WTC11 (cell line): ENCODE measurements around the gene PVALB. TPM values are rescaled to one million over a fixed set of nuclear protein-coding genes. Genes with fewer than 3 reads are reported as not detected.

Experiments used
- ATAC-seq: fragments of 200-7000 bp; cut with Tn5 transposase; 2 replicates; pipeline ENCODE4 v1.10.0; 2021; ENCODE audit warnings: mild to moderate bottlenecking, moderate library complexity
- CTCF ChIA-PET: fragments of 300-600 bp; sonication (Branson Sonifier 250); formaldehyde crosslinking; loops from one replicate; lab custom pipeline; 2021; ENCODE audit warnings: antibody characterized with exemption; lab: Charles Lee
- POLR2A ChIA-PET: fragments of 350-600 bp; sonication (Branson Sonifier 250); formaldehyde crosslinking; loops from one replicate; lab custom pipeline; 2021; ENCODE audit warnings: antibody characterized with exemption; lab: Charles Lee
- DNase-seq: peaks from one replicate; pipeline ENCODE4 v3.0.0; 2021; ENCODE audit warnings: low spot score
- H3K27ac Mint-ChIP-seq: 2 replicates; pipeline ENCODE4 v1.8.0; 2021; ENCODE audit warnings: mixed read lengths
- H3K27me3 Mint-ChIP-seq: 2 replicates; pipeline ENCODE4 v1.8.0; 2021; ENCODE audit warnings: low read depth, mild to moderate bottlenecking, moderate library complexity, mixed read lengths
- H3K36me3 Mint-ChIP-seq: 2 replicates; pipeline ENCODE4 v1.8.0; 2021; ENCODE audit warnings: mixed read lengths
- H3K4me1 Mint-ChIP-seq: 2 replicates; pipeline ENCODE4 v1.8.0; 2022; ENCODE audit warnings: mixed read lengths
- H3K4me3 Mint-ChIP-seq: 2 replicates; pipeline ENCODE4 v1.8.0; 2021; ENCODE audit warnings: mild to moderate bottlenecking, moderate library complexity, mixed read lengths
- H3K9me3 Mint-ChIP-seq: 2 replicates; pipeline ENCODE4 v1.8.0; 2021; ENCODE audit warnings: mixed read lengths
- ESRRA ChIP-seq: sonication (generic); formaldehyde crosslinking; IDR thresholded peaks from 2 replicates; pipeline ENCODE4 v1.8.1; 2022; ENCODE audit warnings: mild to moderate bottlenecking, missing genetic modification reagents, borderline replicate concordance
- NR1H2 ChIP-seq: sonication (generic); formaldehyde crosslinking; IDR thresholded peaks from 2 replicates; pipeline ENCODE4 v1.9.0; 2021; ENCODE audit warnings: mild to moderate bottlenecking, moderate library complexity, missing genetic modification reagents
- RELA ChIP-seq: sonication (generic); formaldehyde crosslinking; IDR thresholded peaks from 2 replicates; pipeline ENCODE4 v1.8.1; 2022; ENCODE audit warnings: missing genetic modification reagents, mild to moderate bottlenecking, borderline replicate concordance
- RORB ChIP-seq: fragments of 250-450 bp; sonication (Bioruptor Pico); IDR thresholded peaks from 2 replicates; pipeline ENCODE4 v1.9.0; 2021; ENCODE audit warnings: mild to moderate bottlenecking
- SMAD4 ChIP-seq: sonication (generic); formaldehyde crosslinking; IDR thresholded peaks from 2 replicates; pipeline ENCODE4 v1.8.0; 2022; ENCODE audit warnings: mild to moderate bottlenecking, missing genetic modification reagents
- SP1 ChIP-seq: sonication (generic); formaldehyde crosslinking; conservative IDR thresholded peaks from 2 replicates; pipeline ENCODE4 v1.8.1; 2022; ENCODE audit warnings: missing genetic modification reagents
- ZBTB21 ChIP-seq: sonication (generic); formaldehyde crosslinking; IDR thresholded peaks from 2 replicates; pipeline ENCODE4 v1.8.1; 2023; ENCODE audit warnings: mild to moderate bottlenecking, missing genetic modification reagents, borderline replicate concordance
- ZNF232 ChIP-seq: sonication (generic); formaldehyde crosslinking; IDR thresholded peaks from 2 replicates; pipeline ENCODE4 v1.8.0; 2022; ENCODE audit warnings: mild to moderate bottlenecking, missing genetic modification reagents
- total RNA-seq: library from RNA; stranded (reverse); gene quantifications from 3 replicates; pipeline ENCODE4 v1.2.3, GENCODE V29; 2021
- TF ChIP-seq, protein P1 (sequence below): sonication (generic); formaldehyde crosslinking; IDR thresholded peaks from 2 replicates; pipeline ENCODE4 v1.8.1; 2023; ENCODE audit warnings: mild to moderate bottlenecking, moderate library complexity, missing genetic modification reagents
- TF ChIP-seq, protein P2 (sequence below): fragments of 250-450 bp; sonication (Bioruptor Pico); IDR thresholded peaks from 2 replicates; pipeline ENCODE4 v1.8.0; 2021; ENCODE audit warnings: mild to moderate bottlenecking
- TF ChIP-seq, protein P3 (sequence below): sonication (generic); formaldehyde crosslinking; IDR thresholded peaks from 2 replicates; pipeline ENCODE4 v1.8.1; 2023; ENCODE audit warnings: mild to moderate bottlenecking, missing genetic modification reagents, borderline replicate concordance
- TF ChIP-seq, protein P4 (sequence below): sonication (generic); formaldehyde crosslinking; conservative IDR thresholded peaks from 2 replicates; pipeline ENCODE4 v1.8.1; 2023; ENCODE audit warnings: mild to moderate bottlenecking, low read depth, missing genetic modification reagents, moderate library complexity
- TF ChIP-seq, protein P5 (sequence below): sonication (generic); formaldehyde crosslinking; IDR thresholded peaks from 2 replicates; pipeline ENCODE4 v1.8.0; 2022; ENCODE audit warnings: missing genetic modification reagents
- TF ChIP-seq, protein P6 (sequence below): sonication (generic); formaldehyde crosslinking; IDR thresholded peaks from 2 replicates; pipeline ENCODE4 v1.8.0; 2023; ENCODE audit warnings: missing genetic modification reagents
- TF ChIP-seq, protein P7 (sequence below): sonication (generic); formaldehyde crosslinking; IDR thresholded peaks from 2 replicates; pipeline ENCODE4 v1.8.0; 2023; ENCODE audit warnings: missing genetic modification reagents, mild to moderate bottlenecking, borderline replicate concordance

The PVALB gene
- total RNA-seq, 1 experiment from 2014 or later, result 2.7 TPM

DNA sequence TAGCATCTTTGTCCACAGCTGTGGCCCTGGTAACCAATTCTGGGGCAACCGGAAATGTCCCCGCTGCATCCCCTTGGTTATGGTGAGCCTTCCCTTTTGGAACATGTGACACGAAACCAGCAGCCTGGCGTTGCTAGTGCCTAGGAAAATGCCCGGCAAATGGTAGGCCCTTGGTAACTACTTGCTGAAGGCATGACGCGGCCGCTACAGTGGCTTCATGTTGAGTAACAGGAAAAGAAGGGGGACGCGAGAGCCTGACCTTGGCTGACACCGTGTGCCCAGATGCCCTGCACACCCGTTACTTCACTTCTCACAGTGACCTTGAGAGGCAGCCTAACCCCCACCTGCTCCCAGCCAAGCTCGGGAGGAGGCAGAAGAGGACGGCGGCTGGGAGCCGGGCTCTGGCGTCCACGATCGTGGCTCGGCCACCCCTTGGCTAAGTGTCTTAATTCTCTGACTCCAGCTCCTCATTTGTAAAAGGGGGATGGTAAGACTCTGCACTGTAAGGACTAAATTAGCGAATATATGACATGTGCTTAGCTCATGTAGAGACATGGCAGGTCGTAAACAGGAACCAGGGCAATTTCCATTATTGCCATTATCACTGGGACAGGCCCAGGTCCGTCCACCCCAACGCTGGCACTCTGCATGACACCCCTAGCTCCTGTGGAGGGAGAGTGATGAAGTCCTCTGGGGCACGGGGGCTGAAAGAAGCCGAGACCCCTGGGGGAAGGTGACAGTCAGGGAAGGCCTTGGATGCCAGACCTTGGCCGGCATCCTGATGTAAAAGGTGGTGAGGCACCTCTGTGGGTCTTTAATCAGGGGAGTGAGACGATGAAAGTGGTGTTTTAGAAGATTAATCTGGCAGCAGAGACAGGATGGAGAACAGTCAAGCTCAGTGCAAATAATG lies 59.8 kb downstream of the PVALB start:
- ATAC-seq (no peak), DNase-seq (no peak)
- H3K27ac Mint-ChIP-seq, result no peak overlapping the region
- H3K36me3 Mint-ChIP-seq, result no peaks in the 10 kb centered on the region
- TF ChIP-seq, protein P1, sequence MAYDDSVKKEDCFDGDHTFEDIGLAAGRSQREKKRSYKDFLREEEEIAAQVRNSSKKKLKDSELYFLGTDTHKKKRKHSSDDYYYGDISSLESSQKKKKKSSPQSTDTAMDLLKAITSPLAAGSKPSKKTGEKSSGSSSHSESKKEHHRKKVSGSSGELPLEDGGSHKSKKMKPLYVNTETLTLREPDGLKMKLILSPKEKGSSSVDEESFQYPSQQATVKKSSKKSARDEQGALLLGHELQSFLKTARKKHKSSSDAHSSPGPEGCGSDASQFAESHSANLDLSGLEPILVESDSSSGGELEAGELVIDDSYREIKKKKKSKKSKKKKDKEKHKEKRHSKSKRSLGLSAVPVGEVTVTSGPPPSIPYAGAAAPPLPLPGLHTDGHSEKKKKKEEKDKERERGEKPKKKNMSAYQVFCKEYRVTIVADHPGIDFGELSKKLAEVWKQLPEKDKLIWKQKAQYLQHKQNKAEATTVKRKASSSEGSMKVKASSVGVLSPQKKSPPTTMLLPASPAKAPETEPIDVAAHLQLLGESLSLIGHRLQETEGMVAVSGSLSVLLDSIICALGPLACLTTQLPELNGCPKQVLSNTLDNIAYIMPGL (CRISPR knock-in tag), result no peak
- TF ChIP-seq, protein P2, sequence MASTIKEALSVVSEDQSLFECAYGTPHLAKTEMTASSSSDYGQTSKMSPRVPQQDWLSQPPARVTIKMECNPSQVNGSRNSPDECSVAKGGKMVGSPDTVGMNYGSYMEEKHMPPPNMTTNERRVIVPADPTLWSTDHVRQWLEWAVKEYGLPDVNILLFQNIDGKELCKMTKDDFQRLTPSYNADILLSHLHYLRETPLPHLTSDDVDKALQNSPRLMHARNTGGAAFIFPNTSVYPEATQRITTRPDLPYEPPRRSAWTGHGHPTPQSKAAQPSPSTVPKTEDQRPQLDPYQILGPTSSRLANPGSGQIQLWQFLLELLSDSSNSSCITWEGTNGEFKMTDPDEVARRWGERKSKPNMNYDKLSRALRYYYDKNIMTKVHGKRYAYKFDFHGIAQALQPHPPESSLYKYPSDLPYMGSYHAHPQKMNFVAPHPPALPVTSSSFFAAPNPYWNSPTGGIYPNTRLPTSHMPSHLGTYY (CRISPR knock-in tag), result no peak
- TF ChIP-seq, protein P3, sequence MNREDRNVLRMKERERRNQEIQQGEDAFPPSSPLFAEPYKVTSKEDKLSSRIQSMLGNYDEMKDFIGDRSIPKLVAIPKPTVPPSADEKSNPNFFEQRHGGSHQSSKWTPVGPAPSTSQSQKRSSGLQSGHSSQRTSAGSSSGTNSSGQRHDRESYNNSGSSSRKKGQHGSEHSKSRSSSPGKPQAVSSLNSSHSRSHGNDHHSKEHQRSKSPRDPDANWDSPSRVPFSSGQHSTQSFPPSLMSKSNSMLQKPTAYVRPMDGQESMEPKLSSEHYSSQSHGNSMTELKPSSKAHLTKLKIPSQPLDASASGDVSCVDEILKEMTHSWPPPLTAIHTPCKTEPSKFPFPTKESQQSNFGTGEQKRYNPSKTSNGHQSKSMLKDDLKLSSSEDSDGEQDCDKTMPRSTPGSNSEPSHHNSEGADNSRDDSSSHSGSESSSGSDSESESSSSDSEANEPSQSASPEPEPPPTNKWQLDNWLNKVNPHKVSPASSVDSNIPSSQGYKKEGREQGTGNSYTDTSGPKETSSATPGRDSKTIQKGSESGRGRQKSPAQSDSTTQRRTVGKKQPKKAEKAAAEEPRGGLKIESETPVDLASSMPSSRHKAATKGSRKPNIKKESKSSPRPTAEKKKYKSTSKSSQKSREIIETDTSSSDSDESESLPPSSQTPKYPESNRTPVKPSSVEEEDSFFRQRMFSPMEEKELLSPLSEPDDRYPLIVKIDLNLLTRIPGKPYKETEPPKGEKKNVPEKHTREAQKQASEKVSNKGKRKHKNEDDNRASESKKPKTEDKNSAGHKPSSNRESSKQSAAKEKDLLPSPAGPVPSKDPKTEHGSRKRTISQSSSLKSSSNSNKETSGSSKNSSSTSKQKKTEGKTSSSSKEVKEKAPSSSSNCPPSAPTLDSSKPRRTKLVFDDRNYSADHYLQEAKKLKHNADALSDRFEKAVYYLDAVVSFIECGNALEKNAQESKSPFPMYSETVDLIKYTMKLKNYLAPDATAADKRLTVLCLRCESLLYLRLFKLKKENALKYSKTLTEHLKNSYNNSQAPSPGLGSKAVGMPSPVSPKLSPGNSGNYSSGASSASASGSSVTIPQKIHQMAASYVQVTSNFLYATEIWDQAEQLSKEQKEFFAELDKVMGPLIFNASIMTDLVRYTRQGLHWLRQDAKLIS (CRISPR knock-in tag), result no peak
- TF ChIP-seq, protein P4, sequence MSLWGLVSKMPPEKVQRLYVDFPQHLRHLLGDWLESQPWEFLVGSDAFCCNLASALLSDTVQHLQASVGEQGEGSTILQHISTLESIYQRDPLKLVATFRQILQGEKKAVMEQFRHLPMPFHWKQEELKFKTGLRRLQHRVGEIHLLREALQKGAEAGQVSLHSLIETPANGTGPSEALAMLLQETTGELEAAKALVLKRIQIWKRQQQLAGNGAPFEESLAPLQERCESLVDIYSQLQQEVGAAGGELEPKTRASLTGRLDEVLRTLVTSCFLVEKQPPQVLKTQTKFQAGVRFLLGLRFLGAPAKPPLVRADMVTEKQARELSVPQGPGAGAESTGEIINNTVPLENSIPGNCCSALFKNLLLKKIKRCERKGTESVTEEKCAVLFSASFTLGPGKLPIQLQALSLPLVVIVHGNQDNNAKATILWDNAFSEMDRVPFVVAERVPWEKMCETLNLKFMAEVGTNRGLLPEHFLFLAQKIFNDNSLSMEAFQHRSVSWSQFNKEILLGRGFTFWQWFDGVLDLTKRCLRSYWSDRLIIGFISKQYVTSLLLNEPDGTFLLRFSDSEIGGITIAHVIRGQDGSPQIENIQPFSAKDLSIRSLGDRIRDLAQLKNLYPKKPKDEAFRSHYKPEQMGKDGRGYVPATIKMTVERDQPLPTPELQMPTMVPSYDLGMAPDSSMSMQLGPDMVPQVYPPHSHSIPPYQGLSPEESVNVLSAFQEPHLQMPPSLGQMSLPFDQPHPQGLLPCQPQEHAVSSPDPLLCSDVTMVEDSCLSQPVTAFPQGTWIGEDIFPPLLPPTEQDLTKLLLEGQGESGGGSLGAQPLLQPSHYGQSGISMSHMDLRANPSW (CRISPR knock-in tag), result no peak
- no peak for TF ChIP-seq SP1 (CRISPR knock-in tag)
- TF ChIP-seq, protein P5, sequence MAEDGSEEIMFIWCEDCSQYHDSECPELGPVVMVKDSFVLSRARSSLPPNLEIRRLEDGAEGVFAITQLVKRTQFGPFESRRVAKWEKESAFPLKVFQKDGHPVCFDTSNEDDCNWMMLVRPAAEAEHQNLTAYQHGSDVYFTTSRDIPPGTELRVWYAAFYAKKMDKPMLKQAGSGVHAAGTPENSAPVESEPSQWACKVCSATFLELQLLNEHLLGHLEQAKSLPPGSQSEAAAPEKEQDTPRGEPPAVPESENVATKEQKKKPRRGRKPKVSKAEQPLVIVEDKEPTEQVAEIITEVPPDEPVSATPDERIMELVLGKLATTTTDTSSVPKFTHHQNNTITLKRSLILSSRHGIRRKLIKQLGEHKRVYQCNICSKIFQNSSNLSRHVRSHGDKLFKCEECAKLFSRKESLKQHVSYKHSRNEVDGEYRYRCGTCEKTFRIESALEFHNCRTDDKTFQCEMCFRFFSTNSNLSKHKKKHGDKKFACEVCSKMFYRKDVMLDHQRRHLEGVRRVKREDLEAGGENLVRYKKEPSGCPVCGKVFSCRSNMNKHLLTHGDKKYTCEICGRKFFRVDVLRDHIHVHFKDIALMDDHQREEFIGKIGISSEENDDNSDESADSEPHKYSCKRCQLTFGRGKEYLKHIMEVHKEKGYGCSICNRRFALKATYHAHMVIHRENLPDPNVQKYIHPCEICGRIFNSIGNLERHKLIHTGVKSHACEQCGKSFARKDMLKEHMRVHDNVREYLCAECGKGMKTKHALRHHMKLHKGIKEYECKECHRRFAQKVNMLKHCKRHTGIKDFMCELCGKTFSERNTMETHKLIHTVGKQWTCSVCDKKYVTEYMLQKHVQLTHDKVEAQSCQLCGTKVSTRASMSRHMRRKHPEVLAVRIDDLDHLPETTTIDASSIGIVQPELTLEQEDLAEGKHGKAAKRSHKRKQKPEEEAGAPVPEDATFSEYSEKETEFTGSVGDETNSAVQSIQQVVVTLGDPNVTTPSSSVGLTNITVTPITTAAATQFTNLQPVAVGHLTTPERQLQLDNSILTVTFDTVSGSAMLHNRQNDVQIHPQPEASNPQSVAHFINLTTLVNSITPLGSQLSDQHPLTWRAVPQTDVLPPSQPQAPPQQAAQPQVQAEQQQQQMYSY (CRISPR knock-in tag), result no peak
- no peak for TF ChIP-seq ESRRA
- TF ChIP-seq, protein P6, sequence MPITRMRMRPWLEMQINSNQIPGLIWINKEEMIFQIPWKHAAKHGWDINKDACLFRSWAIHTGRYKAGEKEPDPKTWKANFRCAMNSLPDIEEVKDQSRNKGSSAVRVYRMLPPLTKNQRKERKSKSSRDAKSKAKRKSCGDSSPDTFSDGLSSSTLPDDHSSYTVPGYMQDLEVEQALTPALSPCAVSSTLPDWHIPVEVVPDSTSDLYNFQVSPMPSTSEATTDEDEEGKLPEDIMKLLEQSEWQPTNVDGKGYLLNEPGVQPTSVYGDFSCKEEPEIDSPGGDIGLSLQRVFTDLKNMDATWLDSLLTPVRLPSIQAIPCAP (CRISPR knock-in tag), result no peak
- no peak for TF ChIP-seq ZNF232 (CRISPR knock-in tag)
- TF ChIP-seq RORB (CRISPR knock-in tag), result no peak
- no peak for TF ChIP-seq ZBTB21 (CRISPR knock-in tag)
- no peak for TF ChIP-seq RELA (CRISPR knock-in tag)
- TF ChIP-seq SMAD4 (CRISPR knock-in tag), result no peak
- no peak for TF ChIP-seq NR1H2 (CRISPR knock-in tag)
- TF ChIP-seq, protein P7, sequence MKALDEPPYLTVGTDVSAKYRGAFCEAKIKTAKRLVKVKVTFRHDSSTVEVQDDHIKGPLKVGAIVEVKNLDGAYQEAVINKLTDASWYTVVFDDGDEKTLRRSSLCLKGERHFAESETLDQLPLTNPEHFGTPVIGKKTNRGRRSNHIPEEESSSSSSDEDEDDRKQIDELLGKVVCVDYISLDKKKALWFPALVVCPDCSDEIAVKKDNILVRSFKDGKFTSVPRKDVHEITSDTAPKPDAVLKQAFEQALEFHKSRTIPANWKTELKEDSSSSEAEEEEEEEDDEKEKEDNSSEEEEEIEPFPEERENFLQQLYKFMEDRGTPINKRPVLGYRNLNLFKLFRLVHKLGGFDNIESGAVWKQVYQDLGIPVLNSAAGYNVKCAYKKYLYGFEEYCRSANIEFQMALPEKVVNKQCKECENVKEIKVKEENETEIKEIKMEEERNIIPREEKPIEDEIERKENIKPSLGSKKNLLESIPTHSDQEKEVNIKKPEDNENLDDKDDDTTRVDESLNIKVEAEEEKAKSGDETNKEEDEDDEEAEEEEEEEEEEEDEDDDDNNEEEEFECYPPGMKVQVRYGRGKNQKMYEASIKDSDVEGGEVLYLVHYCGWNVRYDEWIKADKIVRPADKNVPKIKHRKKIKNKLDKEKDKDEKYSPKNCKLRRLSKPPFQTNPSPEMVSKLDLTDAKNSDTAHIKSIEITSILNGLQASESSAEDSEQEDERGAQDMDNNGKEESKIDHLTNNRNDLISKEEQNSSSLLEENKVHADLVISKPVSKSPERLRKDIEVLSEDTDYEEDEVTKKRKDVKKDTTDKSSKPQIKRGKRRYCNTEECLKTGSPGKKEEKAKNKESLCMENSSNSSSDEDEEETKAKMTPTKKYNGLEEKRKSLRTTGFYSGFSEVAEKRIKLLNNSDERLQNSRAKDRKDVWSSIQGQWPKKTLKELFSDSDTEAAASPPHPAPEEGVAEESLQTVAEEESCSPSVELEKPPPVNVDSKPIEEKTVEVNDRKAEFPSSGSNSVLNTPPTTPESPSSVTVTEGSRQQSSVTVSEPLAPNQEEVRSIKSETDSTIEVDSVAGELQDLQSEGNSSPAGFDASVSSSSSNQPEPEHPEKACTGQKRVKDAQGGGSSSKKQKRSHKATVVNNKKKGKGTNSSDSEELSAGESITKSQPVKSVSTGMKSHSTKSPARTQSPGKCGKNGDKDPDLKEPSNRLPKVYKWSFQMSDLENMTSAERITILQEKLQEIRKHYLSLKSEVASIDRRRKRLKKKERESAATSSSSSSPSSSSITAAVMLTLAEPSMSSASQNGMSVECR (CRISPR knock-in tag), result no peak
- no peaks in the 10 kb centered on the region for H3K4me1 Mint-ChIP-seq
- H3K27me3 Mint-ChIP-seq, result peaks cover 18% of the 10 kb centered on the region
- no peaks in the 10 kb centered on the region for H3K9me3 Mint-ChIP-seq
- no peak overlapping the region for H3K4me3 Mint-ChIP-seq
- CTCF ChIA-PET, result interaction anchor here (0.6 to 3.8 kb wide), 40 partner anchors 9 to 265 kb away, joined by 3 to 58 read pairs (median 4); partner anchors contain the start of genes CACNG2, EIF3D and IFT27
- POLR2A ChIA-PET, result no interaction called here
